Airway epithelial cell (primary cell): ENCODE results near the gene MORN4. TPM values are rescaled to one million over a fixed set of nuclear protein-coding genes. Genes with fewer than 3 reads are reported as not detected.

Source experiments
- total RNA-seq: library from RNA; depleted of rRNA; stranded (reverse); fragments of >200 nt; gene quantifications from 2 replicates; pipeline ENCODE4 v1.2.3, GENCODE V29; 2015

Gene MORN4
- 3.4 and 6.6 TPM in 2 replicates for total RNA-seq

DNA sequence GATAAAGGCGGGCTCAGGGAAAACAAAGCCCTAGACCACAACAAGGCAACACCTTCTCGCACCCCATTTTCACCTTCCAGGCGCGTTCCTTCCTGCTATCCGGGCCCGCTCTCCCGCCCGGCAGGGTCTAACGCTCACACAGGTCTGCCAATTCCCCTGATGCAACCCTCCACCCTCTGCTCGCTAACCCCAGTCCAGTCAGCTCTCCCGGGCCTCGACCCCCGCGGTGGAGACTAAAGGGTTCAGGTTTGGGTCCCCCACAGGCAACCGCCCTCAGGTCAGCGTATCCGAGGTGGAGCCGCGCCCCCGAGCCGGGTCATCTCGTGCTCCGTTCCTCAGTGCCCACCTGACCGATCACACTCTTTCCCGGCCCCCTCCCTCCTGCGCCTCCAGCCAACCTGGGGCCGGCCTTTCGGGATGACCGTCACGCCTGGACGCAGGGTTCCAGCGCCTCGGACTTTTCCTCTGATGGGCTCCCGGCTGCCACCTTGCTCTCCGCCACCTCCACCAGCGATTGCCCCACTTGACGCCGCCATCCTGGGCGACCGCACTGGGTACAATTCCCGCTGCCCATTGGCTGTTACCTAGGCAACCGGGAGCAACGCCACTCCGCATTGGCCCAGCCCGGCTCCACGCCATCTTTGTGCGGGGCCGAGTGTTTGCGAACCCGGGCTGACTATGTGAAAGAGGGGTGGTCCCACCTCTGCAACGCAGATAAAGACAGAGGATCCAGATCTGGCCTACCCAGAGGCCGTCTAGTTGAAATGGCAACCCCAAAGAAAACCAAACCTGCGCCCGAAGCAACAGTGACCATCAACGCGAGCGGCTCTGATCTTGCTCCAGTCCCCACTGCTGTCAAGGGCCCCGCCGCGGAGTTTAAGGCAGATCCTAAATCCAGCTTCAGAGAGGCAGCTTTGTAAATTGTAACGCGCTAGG, at the start of gene MORN4:
MORN4 (minus strand) TSS at position 552 of the 936 bp plus-strand sequence. CDS start 13,847 bp downstream, outside the sequence.

DNA sequence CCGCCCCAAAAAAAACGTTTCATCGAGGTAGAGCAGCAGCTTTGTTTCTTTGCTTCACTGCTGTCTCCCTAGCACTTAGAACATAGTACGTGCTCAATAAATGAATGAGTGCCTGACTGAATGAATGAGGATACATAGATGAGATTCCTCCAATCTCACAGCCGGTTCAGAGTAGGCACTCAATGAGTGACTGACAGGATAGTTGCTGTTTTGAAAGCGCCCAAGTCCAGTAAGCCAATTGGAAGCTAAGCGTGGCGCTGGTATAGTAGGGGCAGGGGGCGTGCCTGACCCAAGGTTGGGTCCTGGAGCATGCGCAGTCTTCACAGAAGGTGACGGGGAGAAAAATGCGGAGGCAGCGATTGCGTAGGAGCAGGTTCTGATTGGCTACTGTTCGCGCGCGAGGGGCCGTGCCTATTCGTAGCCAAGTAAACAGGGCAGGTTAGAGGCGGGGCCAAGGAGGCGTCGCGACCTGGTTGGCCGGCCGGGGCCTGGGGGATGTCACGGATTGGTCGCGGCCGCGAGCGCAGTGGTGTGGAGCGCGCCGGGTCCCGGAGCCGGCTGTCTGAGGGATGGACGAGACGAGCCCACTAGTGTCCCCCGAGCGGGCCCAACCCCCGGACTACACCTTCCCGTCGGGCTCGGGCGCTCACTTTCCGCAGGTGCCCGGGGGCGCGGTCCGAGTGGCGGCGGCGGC, 7.0 kb upstream of the MORN4 start, which contains the start of gene PI4K2A:
PI4K2A (plus strand) TSS at position 498 of the 694 bp plus-strand sequence; CDS start at position 570, 72 bp downstream.

DNA sequence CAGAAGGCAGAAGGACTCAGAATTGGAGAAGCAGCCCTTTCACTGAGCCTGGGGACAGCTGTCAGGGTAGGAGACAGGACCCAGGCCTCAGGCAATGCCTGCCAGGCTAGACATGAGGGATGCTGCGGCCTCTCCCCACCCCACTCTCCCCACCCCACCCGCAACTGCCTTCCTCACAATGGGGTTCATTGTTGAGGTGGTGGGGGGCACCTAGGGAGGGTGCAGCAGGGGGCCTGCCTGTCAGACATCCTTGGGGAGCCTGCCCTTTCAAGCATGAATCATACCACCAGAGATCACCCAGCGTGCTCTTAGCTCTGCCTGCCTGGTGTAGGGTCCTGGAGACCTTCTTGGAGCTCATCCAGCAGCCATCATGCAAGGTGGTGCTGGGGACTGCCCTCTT, 43.8 kb downstream of the MORN4 start, which contains the start of gene C10orf62:
C10orf62 (plus strand) TSS at position 243 of the 400 bp plus-strand sequence. CDS start 177 bp downstream, outside the sequence.

GRCh38 chr10:97584060-97584797, 49.1 kb downstream of the MORN4 start, which contains the start of gene HOGA1:
HOGA1 (plus strand) TSS chr10:97584389; CDS start chr10:97584704, 315 bp downstream.

GRCh38 chr10:97572214-97572989, 60.9 kb downstream of the MORN4 start, which contains the start of gene ANKRD2:
ANKRD2 (plus strand) TSS chr10:97572779; CDS start chr10:97572789, 10 bp downstream.

Other genes with a start within 250 kb of the MORN4 start
- gene RRP12, start 232.2 kb downstream of the MORN4 start, total RNA-seq, result 30.5 and 32.5 TPM in 2 replicates
- 946 and 1,057 TPM in 2 replicates for gene PGAM1, start 207.3 kb downstream of the MORN4 start, total RNA-seq
- 36.1 and 45.8 TPM in 2 replicates for gene EXOSC1, start 187.5 kb downstream of the MORN4 start, total RNA-seq
- gene ZDHHC16, start 187.3 kb downstream of the MORN4 start, total RNA-seq, result 51.6 and 52.8 TPM in 2 replicates
- gene MMS19, start 135.1 kb downstream of the MORN4 start, total RNA-seq, result 99.9 and 126 TPM in 2 replicates
- 32.2 and 34.4 TPM in 2 replicates for gene UBTD1, start 134.6 kb downstream of the MORN4 start, total RNA-seq
- gene ANKRD2, start 60.7 kb downstream of the MORN4 start, total RNA-seq, result 0.63 and 1.4 TPM in 2 replicates
- 0.49 TPM in 1 of 2 replicates, not detected in the other for gene HOGA1, start 49.1 kb downstream of the MORN4 start, total RNA-seq
- not detected in 2 replicates for gene C10orf62, start 43.8 kb downstream of the MORN4 start, total RNA-seq
- gene PI4K2A, start 7.2 kb upstream of the MORN4 start, total RNA-seq, result 38.0 and 44.8 TPM in 2 replicates
- gene AVPI1, start 53.7 kb upstream of the MORN4 start, total RNA-seq, result 65.2 and 75.0 TPM in 2 replicates
- 24.3 and 34.1 TPM in 2 replicates for gene MARVELD1, start 80.2 kb upstream of the MORN4 start, total RNA-seq
- 8.3 and 17.0 TPM in 2 replicates for gene ZFYVE27, start 103.6 kb upstream of the MORN4 start, total RNA-seq
- not detected in 2 replicates for gene SFRP5, start 138.5 kb upstream of the MORN4 start, total RNA-seq
- gene GOLGA7B, start 216.3 kb upstream of the MORN4 start, total RNA-seq, result 0.19 and 0.28 TPM in 2 replicates